COLO668 (cell line): ENCODE measurements around the gene ARID1B.
A peak's percentile ranks its signal among the peaks of the same experiment; 100 is the strongest.

Experiments used
- DNase-seq: peaks from one replicate; lab custom pipeline; 2025; ENCODE audit not compliant: unreplicated experiment; lab: John Stamatoyannopoulos, UW

Gene ARID1B

DNA sequence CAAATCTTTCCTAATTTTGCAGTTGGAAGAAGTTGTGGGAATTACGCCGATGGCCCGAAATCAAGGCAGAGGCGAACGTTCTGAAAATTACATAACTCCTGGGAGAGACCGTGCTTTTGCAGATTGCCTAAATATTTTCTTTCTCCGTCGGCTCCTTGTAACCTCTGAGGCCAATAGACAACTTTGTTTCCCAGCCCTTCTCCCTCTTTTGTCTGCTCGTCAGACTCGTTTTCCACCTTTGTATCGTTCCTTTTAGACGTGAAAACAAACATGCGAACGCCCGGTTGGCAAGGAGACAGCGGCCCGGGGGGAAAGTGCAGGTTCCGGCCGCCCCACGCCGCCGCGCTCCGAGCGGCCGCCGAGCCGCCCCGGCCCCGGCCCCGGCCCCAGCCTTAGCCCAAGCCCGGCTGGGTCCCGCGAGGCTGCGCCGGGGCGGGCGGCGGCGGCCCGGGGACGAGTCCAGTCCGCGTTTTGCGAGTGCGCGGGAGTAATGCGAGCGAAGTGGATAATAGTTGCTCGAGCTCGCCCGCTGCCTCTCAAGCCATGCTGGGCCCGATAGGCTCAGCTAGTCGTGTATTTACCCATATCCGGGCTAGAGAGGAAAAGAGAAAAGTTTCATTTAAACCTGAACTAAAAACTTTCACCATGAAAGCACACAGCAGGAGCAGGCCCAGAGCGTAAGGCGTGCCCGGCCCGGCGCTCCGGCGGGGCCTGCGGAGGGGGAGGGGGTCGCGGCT lies at the start of gene ARID1B:
TSS of gene ARID1B (plus strand) at position 539 of the 737 bp plus-strand sequence. CDS start 303 bp downstream, outside the sequence.
- DNase-seq: peak; percentile 84

DNA sequence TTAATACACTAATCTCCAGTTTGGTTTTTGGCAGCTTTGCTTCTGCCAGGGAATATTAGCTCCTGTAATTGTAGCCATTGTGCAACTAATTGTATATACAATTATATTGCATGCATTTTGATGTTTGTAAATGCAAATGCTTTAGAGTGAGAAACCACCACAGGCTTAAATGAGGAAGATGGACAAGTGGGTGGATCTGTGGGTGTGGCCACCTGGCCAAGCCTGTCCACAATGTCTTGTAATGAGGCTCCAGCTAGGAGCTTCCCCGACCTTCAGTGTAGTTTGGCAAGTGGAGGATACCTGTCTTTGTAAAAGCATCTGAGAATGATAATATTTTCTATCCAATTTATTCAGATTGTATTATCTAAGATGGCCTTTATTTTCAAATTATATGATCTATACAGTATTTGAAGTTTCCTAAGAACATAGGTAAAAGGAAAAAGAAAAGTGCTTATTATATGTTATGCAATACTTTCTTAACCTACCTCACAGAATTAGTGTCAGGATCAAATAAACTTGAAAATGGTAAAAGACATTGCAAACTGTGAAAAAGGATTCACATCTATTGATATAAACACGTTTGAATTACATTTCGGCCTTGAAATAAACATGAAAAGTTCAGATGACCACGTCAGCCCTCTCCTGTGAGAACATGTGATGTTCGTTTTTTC lies 49.3 kb upstream of the ARID1B start:
- DNase-seq: no peak

DNA sequence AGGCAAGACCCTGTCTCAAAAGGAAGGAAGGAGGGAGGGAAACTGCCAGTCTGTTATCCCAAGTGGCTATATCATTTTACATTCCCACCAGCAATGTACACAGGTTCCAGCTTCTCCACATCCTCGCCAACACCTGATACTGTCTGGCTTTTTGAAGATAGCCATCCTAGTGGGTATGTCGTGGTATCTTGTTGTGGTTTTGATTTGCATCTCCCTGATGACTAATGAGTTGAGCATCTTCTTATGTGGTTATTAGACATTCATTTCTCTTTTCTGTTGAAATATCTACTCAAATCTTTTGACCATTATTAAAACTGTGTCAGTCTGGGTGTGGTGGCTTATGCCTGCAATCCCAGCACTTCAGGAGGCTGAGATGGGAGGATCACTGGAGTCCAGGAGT lies 47.9 kb upstream of the ARID1B start:
- DNase-seq: no peak

DNA sequence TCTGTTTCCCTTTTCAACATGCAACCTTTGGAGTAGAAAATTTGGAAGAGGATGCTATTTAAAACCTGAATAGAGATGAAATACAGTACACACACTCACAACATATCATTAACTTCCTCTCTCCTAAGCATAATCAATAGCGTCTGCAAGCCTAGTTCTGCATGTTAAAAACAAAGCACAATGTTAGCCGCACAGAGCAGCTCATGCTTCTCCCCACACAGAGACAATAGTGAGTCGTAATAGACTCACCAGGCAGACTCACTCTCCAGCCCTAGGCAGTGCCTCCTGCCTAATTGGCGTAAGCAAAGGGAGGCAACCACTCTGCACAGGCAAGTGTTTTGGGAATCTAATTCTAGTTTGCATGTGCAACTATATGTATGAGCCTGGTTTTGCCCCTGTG lies 45.8 kb upstream of the ARID1B start:
- peak; percentile 6 for DNase-seq

DNA sequence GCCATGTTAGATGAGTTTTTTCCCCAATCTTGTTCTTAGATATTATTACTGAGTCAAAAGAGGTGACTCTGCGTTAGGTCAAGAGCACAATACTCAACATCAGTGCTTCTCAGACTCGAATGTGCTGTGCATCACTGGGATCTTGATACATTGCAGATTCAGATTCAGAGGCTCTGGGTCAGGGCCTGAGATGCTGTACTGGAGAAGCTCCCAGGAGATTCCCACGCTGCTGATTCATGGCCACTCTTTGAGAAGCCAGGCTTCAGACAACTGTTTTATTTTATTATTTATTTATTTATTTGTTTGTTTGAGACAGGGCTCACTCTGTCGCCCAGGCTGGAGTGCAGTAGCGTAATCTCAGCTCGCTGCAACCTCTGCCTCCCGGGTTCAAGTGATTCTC lies 41.4 kb upstream of the ARID1B start:
- no peak for DNase-seq

DNA sequence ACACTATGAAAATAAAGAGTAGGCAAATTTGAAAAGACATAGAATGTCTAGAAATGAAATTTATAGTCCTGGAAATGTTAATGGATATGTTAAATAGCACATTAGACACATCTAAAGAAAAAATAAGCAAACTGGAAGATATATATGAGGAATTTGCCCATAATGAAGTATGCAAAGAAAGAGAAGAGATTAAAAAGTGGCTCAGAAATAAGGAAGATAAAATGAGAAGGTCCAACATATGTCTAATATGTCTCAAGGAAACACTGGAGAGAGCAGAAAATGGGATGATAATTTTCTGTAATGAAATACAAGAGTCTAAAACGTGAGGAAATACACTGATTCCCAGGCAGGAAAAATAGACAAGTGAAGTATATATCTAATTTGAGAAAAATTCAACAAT lies 36.6 kb upstream of the ARID1B start:
- DNase-seq: no peak

DNA sequence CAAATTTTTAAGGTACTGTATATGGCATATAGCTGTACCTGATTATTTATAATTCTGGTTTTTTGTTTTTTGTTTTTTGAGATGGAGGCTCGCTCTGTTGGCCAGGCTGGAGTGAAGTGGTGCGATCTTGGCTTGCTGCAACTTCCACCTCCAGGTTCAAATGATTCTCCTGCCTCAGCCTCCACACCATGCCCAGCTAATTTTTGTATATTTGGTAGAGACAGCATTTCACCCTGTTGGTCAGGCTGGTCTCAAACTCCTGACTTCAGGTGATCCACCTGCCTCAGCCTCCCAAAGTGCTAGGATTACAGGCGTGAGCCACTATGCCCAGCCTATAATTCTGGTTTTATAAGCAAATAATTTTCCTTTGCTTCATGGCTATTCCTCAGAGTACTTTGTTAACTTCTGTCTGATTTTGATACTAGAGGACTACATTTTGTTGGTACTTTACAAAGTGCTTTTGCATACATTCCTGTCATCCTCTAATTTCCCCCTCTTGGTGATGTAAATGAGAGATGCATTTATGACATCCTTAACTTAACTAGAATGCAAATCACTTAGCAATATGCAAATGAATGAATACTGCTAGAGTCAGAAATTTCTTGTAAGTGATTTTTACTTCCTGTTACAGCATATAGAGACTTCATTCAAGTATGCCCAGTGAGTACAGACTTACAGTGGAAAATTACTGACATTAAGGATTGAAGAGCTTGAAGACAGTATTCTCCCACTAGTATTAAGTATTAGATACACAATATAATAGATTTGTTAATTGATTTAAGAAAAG lies 35.7 kb upstream of the ARID1B start:
- DNase-seq: no peak

DNA sequence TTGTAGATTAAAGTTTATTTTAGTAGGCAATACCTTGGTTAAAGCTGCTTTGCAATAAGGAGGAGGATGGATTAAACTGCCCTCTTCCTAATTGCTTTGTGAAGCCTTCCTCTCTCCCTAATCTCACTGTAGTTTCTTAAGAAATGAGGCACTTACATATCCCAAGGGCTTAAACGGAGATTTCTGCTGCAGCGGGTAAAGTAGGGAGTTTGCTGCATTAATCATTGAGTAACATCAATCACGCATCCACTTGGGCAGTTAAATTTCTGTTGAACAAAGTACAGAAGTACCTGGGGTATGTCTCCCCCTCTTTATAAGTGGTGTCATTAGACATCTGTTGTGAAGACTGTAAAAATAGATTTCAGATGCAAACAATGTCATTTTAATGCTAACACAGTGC lies 29.5 kb upstream of the ARID1B start:
- no peak for DNase-seq

DNA sequence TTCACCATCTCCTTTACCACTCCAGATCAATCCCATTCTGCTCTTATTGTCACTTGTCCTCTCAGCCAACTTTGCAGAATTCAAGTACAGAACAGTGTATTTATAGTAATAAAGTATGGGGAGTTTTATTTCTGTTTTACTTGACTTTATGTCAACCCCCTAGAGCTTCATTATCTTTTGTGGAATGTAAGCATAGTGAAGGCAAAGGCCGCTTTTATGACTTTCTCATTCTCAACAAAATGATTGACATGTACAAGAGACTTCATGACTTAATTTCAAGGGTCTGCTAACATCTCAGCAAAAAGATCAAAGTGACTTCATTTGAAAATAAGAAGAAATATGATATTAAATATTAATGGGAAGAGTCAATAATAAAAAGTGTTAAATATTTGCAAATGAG lies 28.7 kb upstream of the ARID1B start:
- no peak for DNase-seq

DNA sequence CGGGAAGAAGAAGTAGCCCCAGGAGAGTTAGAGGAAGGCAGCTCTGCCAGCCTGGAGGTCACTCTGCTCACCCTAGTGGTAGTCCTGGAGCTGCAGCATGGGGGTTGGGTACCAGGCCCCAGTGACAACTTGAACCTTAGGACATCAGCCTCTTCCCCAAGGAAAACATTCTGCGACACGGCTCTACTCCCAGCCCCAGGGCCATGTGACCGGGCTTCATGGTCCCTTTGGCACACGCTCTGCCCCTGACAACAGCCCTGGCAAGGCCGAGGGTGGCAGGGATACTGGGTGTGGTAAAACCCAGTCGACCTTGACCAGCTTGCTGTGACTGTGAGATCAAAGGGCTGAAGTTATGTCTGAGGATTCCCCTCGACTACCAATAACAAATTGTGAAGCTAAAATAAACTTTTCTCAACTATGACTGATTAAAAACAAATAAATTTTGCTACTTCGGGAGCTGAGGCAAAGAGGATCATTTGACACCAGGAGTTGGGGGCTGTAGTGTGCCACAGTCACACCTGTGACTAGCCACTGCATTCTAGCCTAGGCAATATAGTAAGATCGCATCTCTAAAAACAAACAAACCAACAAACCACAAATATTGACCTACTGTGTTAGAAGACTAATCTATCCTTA lies 24.4 kb upstream of the ARID1B start:
- DNase-seq: peak; percentile 66

DNA sequence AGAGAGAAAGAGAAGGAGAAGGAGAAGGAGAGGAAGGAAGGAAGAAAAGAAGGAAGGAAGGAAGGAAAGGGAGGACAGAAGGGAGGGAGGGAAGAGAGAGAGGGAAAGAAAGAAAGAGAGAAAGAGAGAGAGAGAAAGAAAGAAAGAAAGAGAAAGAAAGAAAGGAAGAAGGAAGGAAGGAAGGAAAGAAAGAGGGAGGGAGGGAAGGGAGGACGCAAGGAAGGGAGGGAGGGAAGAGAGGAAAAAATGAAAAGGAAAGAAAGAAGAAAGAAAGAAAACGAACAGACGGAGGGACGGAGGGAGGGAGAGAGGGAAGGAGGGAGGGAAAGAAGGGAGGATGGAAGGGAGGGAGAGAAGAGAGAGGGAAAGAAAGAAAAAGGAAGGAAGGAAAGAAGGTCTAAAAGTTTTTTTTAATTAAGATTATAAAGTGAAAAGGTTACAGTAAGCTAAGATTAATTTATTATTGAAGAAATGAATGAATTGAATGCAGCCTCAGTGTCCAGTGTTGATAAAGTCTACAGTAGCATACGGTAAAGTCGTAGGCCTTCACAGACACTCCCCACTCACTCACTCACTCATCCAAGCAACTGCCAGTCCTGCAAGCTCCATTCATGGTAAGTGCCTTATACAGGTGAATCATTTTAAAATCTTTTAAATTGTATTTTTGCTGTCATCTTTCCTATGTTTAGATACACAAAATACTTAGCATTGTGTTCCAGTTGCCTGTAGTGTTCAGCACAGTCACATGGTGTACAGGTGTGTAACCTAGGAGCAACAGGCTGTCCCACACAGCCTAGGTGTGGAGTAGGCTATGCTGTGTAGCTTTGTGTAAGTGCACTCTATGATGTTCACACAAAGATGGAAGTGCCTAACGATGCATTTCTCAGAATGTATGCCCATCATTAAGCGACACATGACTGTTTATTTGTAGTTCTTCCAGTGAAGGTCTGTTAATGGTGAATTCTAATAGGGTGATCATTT lies 20.3 kb upstream of the ARID1B start:
- no peak for DNase-seq

DNA sequence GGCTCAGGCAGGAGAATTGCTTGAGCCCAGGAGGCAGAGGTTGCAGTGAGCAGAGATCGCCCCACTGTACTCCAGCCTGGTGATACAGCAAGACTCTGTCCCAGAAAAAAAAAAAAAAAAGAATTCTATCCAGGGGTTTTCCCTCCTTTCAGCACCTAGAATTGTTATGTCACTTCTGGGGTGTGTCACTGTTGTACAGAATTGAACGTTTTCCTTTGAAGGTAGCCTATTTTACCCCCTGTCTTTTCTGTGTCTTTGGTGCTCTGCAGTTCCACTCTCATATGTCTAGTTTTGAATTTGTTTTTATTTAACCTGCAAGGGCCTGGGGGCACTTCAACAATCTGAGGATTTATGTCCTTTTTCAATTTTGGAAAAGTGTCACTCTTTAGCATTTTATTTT lies 19.3 kb upstream of the ARID1B start:
- DNase-seq: no peak

DNA sequence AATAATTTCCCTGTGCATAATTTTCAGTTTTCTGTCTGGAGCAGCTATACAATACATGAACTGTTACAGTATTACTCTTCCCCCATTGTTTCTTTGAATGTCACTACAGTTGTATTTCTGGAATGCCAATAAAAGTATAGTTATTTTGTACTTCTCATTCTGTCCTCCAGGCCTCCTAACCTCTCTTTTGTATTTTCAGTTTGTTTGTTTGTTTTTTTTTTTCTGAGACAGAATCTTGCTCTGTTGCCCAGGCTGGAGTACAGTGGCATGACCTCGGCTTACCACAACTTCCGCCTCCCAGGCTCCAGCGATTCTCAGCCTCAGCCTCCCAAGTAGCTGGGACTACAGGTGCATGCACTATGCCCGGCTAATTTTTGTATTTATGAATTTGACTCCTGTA lies 16.8 kb upstream of the ARID1B start:
- no peak for DNase-seq

DNA sequence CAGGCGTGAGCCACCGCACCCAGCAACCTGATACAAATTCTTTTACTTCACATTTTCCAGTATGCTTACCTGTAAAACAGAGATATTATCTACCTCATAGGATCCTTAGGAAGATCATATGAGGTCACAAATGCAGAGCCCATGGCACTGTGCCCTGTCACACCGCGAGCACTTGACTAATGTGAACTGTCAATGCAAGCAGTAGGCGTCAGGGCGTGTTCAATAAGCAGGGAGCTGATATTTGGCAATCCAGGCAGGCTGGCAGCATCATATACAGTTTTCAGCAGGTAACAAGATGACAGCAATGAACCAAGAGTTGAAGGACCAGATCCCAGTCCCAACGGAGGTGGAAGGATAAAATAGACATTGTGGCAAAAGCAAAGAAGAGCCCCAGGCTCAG lies 14.6 kb upstream of the ARID1B start:
- no peak for DNase-seq

DNA sequence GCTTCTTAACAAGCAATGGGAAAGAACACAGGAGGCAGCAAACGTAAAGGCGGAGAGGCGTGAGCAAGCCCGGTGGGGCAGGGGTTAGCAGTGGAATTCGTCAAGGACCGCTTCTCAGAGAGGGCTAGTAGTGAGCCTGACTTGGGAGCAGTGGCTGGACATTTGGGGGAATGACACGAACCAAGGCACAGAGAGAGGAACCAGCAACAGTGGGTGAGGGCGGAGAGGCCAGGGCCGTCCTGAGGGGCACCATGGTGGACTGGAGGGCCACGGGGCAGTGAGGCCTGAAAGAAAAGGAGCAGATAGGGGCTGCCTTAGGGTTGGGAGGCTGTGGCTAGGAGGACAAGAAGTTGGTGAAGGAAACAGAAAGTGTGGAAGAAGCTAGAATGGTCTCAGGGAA lies 12.1 kb upstream of the ARID1B start:
- DNase-seq: no peak

DNA sequence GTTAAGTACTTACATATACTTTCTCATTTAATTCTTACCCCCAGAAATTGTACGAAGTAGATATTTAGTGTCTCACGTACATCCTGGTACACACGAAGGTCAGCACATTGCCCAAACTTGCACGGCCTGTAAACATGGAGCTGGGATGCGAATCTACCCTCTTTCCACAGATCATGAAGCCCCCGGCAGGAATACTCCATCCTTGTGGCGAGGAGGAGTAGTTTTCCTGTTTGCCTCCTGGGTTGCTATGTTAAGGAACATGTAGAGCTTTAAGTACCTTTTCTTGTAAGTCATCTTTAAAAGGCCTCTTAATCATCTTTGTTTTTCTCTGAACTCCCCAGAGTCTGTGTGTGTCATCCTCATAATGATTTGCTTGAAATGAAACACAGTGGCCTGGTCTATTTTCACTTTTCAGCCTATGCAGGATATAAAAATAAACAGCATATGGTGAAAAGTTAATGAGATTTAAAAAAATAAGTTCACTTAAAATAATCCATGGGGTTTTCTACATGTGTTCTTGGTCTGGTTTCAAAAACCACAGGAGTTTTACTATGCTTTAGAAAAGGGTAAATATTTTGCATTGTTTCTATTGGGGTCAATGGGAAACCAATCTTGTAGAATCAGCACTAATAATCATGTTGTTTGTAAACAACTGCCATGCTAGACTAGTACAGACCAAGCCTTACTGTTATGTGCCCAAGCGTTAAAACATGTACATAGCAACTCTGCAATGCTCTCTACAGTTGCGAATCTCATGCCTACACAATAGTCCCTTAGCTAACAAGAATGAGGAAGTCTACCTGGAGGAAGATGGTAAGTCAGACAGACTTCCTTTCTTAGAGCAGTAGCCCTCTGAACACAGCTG lies 9.3 kb upstream of the ARID1B start:
- no peak for DNase-seq

DNA sequence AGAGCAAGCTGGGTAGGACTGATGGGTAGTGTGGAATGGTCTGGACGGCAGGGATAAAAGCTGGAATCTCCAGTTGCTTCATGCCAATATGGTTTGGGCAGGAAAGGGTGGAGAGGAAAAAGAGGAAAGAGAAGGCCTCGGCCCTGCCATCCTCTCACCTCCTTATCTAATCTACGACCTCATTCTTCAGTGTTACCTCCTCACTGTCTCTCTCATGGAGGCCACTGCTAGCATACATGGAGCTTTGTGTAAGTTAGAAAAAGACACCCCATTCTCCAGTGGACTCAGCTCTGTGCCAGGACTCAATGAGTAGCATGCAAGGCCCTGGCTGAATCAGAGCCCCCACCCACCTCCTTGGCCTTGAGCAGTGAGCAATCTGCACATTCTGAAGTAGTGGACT lies 6.1 kb upstream of the ARID1B start:
- DNase-seq: no peak

DNA sequence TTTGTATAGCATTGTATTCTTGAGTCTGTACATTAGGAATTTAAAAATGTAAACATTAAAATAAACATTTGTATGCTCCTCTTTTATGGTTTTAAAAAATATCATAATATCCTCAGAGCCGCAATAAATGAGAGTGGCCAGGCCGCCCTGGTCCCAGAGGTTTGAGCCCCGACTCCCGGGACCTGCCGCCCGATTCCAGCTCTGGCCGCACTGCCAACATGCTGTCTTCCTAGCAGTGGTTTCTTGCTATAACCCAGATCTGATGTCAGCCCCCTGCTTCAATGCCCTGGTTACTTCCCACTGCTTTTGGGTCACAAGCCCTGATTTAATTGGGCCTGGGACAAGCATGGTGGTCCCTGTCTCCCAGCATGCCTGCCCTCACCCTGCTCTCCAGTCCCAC lies 5.4 kb upstream of the ARID1B start:
- no peak for DNase-seq

DNA sequence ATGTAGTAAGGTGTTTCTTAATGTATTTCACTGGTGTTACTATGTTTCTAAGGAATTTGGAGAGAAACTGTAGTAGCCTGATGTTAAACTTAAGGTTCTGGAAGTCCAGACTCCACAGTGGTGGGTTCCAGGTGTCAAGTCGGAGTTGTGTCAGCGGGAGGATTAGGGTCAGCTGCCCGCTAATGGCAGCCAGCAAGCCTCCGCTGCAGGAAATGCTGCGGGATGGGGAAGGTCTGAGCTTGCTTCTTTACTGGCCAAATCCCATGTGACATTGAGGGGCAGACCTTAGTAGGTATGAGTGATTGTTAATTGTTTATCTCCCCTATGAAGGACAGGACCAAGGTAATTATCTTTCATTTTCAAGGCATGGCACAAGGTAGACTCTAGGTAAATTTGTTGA lies 3.7 kb upstream of the ARID1B start:
- DNase-seq: no peak
